ENCODE measurements around the gene FBXL16. TPM values are rescaled to one million over a fixed set of nuclear protein-coding genes. Genes with fewer than 3 reads are reported as not detected.

FBXL16 gene
- total and polyA plus RNA-seq, 2 experiments from 2014 or later = 8.9 to 12.6 TPM

- Histone ChIP-seq H2AFZ (no peak overlapping the region), H3K79me2 (replicated peaks; ENCODE audit: insufficient read depth) (no peaks in the 10 kb centered on the region), H3K27me3 (ENCODE audit: insufficient read depth) (no peaks in the 10 kb centered on the region), H3K4me2 (no peak overlapping the region), H4K20me1 (replicated peaks; ENCODE audit: insufficient read depth) (no peaks in the 10 kb centered on the region), H3F3A (replicated peaks; ENCODE audit: low read depth) (peaks cover 11% of the 10 kb centered on the region; the same call in 1 of the 2 replicates), H3K9me2 (ENCODE audit: insufficient read depth) (no peaks in the 10 kb centered on the region), H3K27ac (ENCODE audit: low read depth) (no peak overlapping the region), H3K4me3 (no peak overlapping the region), H3K4me1 (ENCODE audit: insufficient read depth) (no peaks in the 10 kb centered on the region; the same call in 1 of the 2 replicates), H3K36me3 (ENCODE audit: insufficient read depth) (no peaks in the 10 kb centered on the region)
- Mint-ChIP-seq H3K27ac (no peak overlapping the region), H3K4me3 (no peak overlapping the region), H3K36me3 (ENCODE audit: low read depth) (no peaks in the 10 kb centered on the region; the same call in 2 of the 3 replicates), H3K27me3 (ENCODE audit: insufficient read depth, low read depth, poor library complexity) (peaks cover 5% of the 10 kb centered on the region), H3K9me3 (no peaks in the 10 kb centered on the region), H3K4me1 (no peaks in the 10 kb centered on the region)
- TF ChIP-seq POLR2AphosphoS5 (IDR thresholded peaks at IDR 0.05; ENCODE audit: low read depth) (no peak), ZNF462 (CRISPR knock-in tag; IDR thresholded peaks at IDR 0.05) (no peak), ZNF114 (CRISPR knock-in tag; IDR thresholded peaks at IDR 0.05) (no peak), NANOG (IDR thresholded peaks at IDR 0.05; ENCODE audit: borderline replicate concordance) (no peak), CREB1 (CRISPR knock-in tag; IDR thresholded peaks at IDR 0.05; ENCODE audit: low read depth) (no peak), EZH2phosphoT487 (IDR thresholded peaks at IDR 0.05; ENCODE audit: unreplicated experiment) (no peak), STAT1 (IDR thresholded peaks at IDR 0.05; ENCODE audit: unreplicated experiment) (no peak), JUNB (IDR thresholded peaks at IDR 0.05; ENCODE audit: unreplicated experiment) (no peak), ETS1 (IDR thresholded peaks at IDR 0.05) (no peak), EZH2 (IDR thresholded peaks at IDR 0.05; ENCODE audit: low read depth, unreplicated experiment) (no peak), REST (IDR thresholded peaks at IDR 0.05; ENCODE audit: unreplicated experiment) (no peak), ZNF331 (CRISPR knock-in tag; IDR thresholded peaks at IDR 0.05; ENCODE audit: low read depth) (no peak)
- TF ChIP-seq, protein P1, sequence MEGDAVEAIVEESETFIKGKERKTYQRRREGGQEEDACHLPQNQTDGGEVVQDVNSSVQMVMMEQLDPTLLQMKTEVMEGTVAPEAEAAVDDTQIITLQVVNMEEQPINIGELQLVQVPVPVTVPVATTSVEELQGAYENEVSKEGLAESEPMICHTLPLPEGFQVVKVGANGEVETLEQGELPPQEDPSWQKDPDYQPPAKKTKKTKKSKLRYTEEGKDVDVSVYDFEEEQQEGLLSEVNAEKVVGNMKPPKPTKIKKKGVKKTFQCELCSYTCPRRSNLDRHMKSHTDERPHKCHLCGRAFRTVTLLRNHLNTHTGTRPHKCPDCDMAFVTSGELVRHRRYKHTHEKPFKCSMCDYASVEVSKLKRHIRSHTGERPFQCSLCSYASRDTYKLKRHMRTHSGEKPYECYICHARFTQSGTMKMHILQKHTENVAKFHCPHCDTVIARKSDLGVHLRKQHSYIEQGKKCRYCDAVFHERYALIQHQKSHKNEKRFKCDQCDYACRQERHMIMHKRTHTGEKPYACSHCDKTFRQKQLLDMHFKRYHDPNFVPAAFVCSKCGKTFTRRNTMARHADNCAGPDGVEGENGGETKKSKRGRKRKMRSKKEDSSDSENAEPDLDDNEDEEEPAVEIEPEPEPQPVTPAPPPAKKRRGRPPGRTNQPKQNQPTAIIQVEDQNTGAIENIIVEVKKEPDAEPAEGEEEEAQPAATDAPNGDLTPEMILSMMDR (conservative IDR thresholded peaks at IDR 0.05; ENCODE audit: low read depth in 2 of 2) = no peak
- DNase-seq (ENCODE audit: low spot score) = no peak
- no peak for ATAC-seq
Measured at GRCh38 chr16:651844-652243, 53.8 kb downstream of the FBXL16 start.

Measured in GM23338 (cell line).